ENCODE measurements around the gene CXCR5.
A peak's percentile ranks its signal among the peaks of the same experiment; 100 is the strongest.

The CXCR5 gene

GRCh38 chr11:118917481-118918127 is 33.9 kb downstream of the CXCR5 start:
- peak overlapping the region; percentile 38 for H3K4me3 ChIP-seq (ENCODE audit: low read depth, low read length)
- DNase-seq (ENCODE audit: low read depth) = peak; percentile 80
- no peak for TF ChIP-seq CTCF (IDR thresholded peaks at IDR 0.05; ENCODE audit: control insufficient read depth, extremely low read depth, insufficient read depth)

- peak; percentile 95 for DNase-seq (ENCODE audit: low read depth)
- no peak for TF ChIP-seq CTCF (IDR thresholded peaks at IDR 0.05; ENCODE audit: control insufficient read depth, extremely low read depth, insufficient read depth)
- peak overlapping the region; percentile 49 for H3K4me3 ChIP-seq (ENCODE audit: low read depth, low read length)
These were observed 34.5 kb downstream of the CXCR5 start for GRCh38 chr11:118918128-118918685.

GRCh38 chr11:118918686-118919280 is 35.1 kb downstream of the CXCR5 start:
- peak overlapping the region; percentile 49 for H3K4me3 ChIP-seq (ENCODE audit: low read depth, low read length)
- TF ChIP-seq CTCF (IDR thresholded peaks at IDR 0.05; ENCODE audit: control insufficient read depth, extremely low read depth, insufficient read depth) = no peak
- no peak for DNase-seq (ENCODE audit: low read depth)

- H3K4me3 ChIP-seq (ENCODE audit: low read depth, low read length) = peak overlapping the region; percentile 99
- no peak for TF ChIP-seq CTCF (IDR thresholded peaks at IDR 0.05; ENCODE audit: control insufficient read depth, extremely low read depth, insufficient read depth)
- no peak for DNase-seq (ENCODE audit: low read depth)
These were observed 37.6 kb downstream of the CXCR5 start for GRCh38 chr11:118921121-118921928.

- peak; percentile 75 for DNase-seq (ENCODE audit: low read depth)
- H3K4me3 ChIP-seq (ENCODE audit: low read depth, low read length) = peak overlapping the region; percentile 99
- no peak for TF ChIP-seq CTCF (IDR thresholded peaks at IDR 0.05; ENCODE audit: control insufficient read depth, extremely low read depth, insufficient read depth)
These were observed 38.4 kb downstream of the CXCR5 start for GRCh38 chr11:118921929-118922744.
